IMR-90 (cell line): ENCODE measurements around the gene ADGRD1. TPM values are rescaled to one million over a fixed set of nuclear protein-coding genes. Genes with fewer than 3 reads are reported as not detected.

Source experiments
- ATAC-seq: fragments of 200-7000 bp; cut with Tn5 transposase; 2 replicates; pipeline ENCODE4 v1.9.1; 2020; ENCODE audit warnings: low read depth, mild to moderate bottlenecking, moderate library complexity
- BruUV-seq: library from RNA; stranded (reverse); fragments of 400-500 nt; replicated peaks from 2 replicates; lab custom pipeline; 2021; lab: Mats Ljungman, UMichigan
- CTCF ChIA-PET: fragments of 300-600 bp; formaldehyde crosslinking; extraction: SDS; loops from one replicate; lab custom pipeline; 2021; ENCODE audit warnings: antibody characterized with exemption; lab: Yijun Ruan, JAX
- POLR2A ChIA-PET: fragments of 300-600 bp; sonication (Branson Sonifier 250); formaldehyde crosslinking; loops from one replicate; lab custom pipeline; 2022; ENCODE audit warnings: antibody characterized with exemption; ENCODE audit not compliant: unreplicated experiment; lab: Charles Lee
- DNase-seq: peaks from one replicate; pipeline ENCODE4 v3.0.0; 2013
- H2AFZ ChIP-seq: replicated peaks from 2 replicates; pipeline ENCODE3; 2013; ENCODE audit warnings: low read length, mild to moderate bottlenecking; ENCODE audit not compliant: poor library complexity
- H2AK5ac ChIP-seq: 2 replicates; pipeline ENCODE4 v1.6.1; 2013; ENCODE audit warnings: low read depth, low read length, inconsistent platforms
- H2AK9ac ChIP-seq: replicated peaks from 2 replicates; pipeline ENCODE3; 2013; ENCODE audit warnings: mild to moderate bottlenecking, low read depth, low read length, moderate library complexity; ENCODE audit not compliant: poor library complexity
- H2BK120ac ChIP-seq: 2 replicates; pipeline ENCODE4 v1.6.1; 2013; ENCODE audit warnings: low read depth, low read length, inconsistent platforms
- H2BK15ac ChIP-seq: 3 replicates; pipeline ENCODE4 v1.6.1; 2013; ENCODE audit warnings: low read depth, low read length, inconsistent platforms
- H2BK20ac ChIP-seq: 2 replicates; pipeline ENCODE4 v1.6.1; 2013; ENCODE audit warnings: low read depth, mild to moderate bottlenecking, inconsistent platforms, low read length, moderate library complexity
- H2BK5ac ChIP-seq: 2 replicates; pipeline ENCODE4 v1.6.1; 2013; ENCODE audit warnings: mild to moderate bottlenecking, low read depth, low read length, inconsistent platforms; ENCODE audit not compliant: poor library complexity, severe bottlenecking
- H3K14ac ChIP-seq: replicated peaks from 2 replicates; pipeline ENCODE4 v1.6.1; 2013; ENCODE audit warnings: low read depth, low read length, inconsistent platforms
- H3K18ac ChIP-seq: 2 replicates; pipeline ENCODE4 v1.6.1; 2013; ENCODE audit warnings: low read depth, low read length, control low read depth
- H3K23ac ChIP-seq: 2 replicates; pipeline ENCODE4 v1.6.1; 2013; ENCODE audit warnings: low read depth, low read length, inconsistent platforms
- H3K27ac ChIP-seq: 2 replicates; pipeline ENCODE4 v1.5.1; 2013; ENCODE audit warnings: mild to moderate bottlenecking, control low read depth, low read length; ENCODE audit not compliant: insufficient read depth
- H3K27me3 ChIP-seq: 2 replicates; pipeline ENCODE4 v1.6.1; 2013; ENCODE audit warnings: low read length; ENCODE audit not compliant: control insufficient read depth, insufficient read depth
- H3K36me3 ChIP-seq: 2 replicates; pipeline ENCODE4 v1.6.1; 2013; ENCODE audit warnings: low read length, mixed read lengths; ENCODE audit not compliant: control insufficient read depth, insufficient read depth
- H3K4ac ChIP-seq: 2 replicates; pipeline ENCODE4 v1.6.1; 2013; ENCODE audit warnings: low read depth, low read length, inconsistent platforms
- H3K4me1 ChIP-seq: 2 replicates; pipeline ENCODE4 v1.6.1; 2013; ENCODE audit warnings: low read length, mixed read lengths; ENCODE audit not compliant: control insufficient read depth, insufficient read depth
- H3K4me2 ChIP-seq: 2 replicates; pipeline ENCODE4 v1.6.1; 2013; ENCODE audit warnings: low read depth, mild to moderate bottlenecking, control low read depth, low read length, moderate library complexity
- H3K4me3 ChIP-seq: 2 replicates; pipeline ENCODE4 v1.5.1; 2013; ENCODE audit warnings: low read depth, mild to moderate bottlenecking, control low read depth, low read length, moderate library complexity; ENCODE audit not compliant: insufficient read depth
- H3K56ac ChIP-seq: 2 replicates; pipeline ENCODE4 v1.6.1; 2013; ENCODE audit warnings: low read length, inconsistent platforms; ENCODE audit not compliant: insufficient read depth; ENCODE audit errors: extremely low read depth
- H3K79me1 ChIP-seq, 2 experiments: 2 replicates each; pipeline ENCODE4 v1.6.1; 2013; ENCODE audit warnings: low read length in 2 of 2, inconsistent platforms in 1 of 2, low read depth in 1 of 2
- H3K9ac ChIP-seq: 2 replicates; pipeline ENCODE4 v1.6.1; 2013; ENCODE audit warnings: low read depth, low read length, control low read depth
- H3K9me1 ChIP-seq: 2 replicates; pipeline ENCODE4 v1.6.1; 2013; ENCODE audit warnings: low read length, inconsistent platforms; ENCODE audit not compliant: insufficient read depth
- H3K9me3 ChIP-seq: 2 replicates; pipeline ENCODE4 v1.6.1; 2013; ENCODE audit warnings: low read length; ENCODE audit not compliant: control insufficient read depth, insufficient read depth
- H4K20me1 ChIP-seq: 2 replicates; pipeline ENCODE4 v1.6.1; 2013; ENCODE audit warnings: low read length, inconsistent platforms; ENCODE audit not compliant: insufficient read depth
- H4K5ac ChIP-seq: 2 replicates; pipeline ENCODE4 v1.6.1; 2013; ENCODE audit warnings: mild to moderate bottlenecking, low read depth, low read length, control low read depth
- H4K8ac ChIP-seq, 2 experiments: 2 replicates each; pipeline ENCODE4 v1.6.1; 2013; ENCODE audit warnings: low read depth in 2 of 2, low read length in 2 of 2, control low read depth in 1 of 2, inconsistent platforms in 1 of 2
- H4K91ac ChIP-seq: 2 replicates; pipeline ENCODE4 v1.6.1; 2013; ENCODE audit warnings: low read depth, low read length, inconsistent platforms; ENCODE audit not compliant: insufficient read depth
- CEBPB ChIP-seq: IDR thresholded peaks from 2 replicates; pipeline ENCODE4 v1.6.1; 2012; ENCODE audit warnings: low read depth, low read length, improper control_type of control experiment
- MAFK ChIP-seq: IDR thresholded peaks from 2 replicates; pipeline ENCODE4 v1.6.1; 2012; ENCODE audit warnings: low read depth, low read length, improper control_type of control experiment
- MAZ ChIP-seq: IDR thresholded peaks from 2 replicates; pipeline ENCODE4 v1.6.1; 2012; ENCODE audit warnings: low read depth, mild to moderate bottlenecking, low read length, improper control_type of control experiment, moderate library complexity, borderline replicate concordance
- MXI1 ChIP-seq: IDR thresholded peaks from 2 replicates; pipeline ENCODE4 v1.6.1; 2012; ENCODE audit warnings: low read depth, mild to moderate bottlenecking, low read length, moderate library complexity, borderline replicate concordance
- NFE2L2 ChIP-seq: fragments of 150-350 bp; IDR thresholded peaks from 2 replicates; pipeline ENCODE4 v1.6.1; 2016; ENCODE audit warnings: low read depth, mild to moderate bottlenecking, low read length
- POLR2A ChIP-seq: IDR thresholded peaks from 2 replicates; pipeline ENCODE4 v1.6.1; 2012; ENCODE audit warnings: mild to moderate bottlenecking, low read depth, low read length
- RAD21 ChIP-seq: IDR thresholded peaks from 2 replicates; pipeline ENCODE4 v1.6.1; 2012; ENCODE audit warnings: low read length, improper control_type of control experiment
- RCOR1 ChIP-seq: IDR thresholded peaks from 2 replicates; pipeline ENCODE4 v1.6.1; 2012; ENCODE audit warnings: mild to moderate bottlenecking, low read length, improper control_type of control experiment; ENCODE audit not compliant: insufficient replicate concordance
- RFX5 ChIP-seq: IDR thresholded peaks from 2 replicates; pipeline ENCODE4 v1.8.0; 2012; ENCODE audit warnings: low read depth, mild to moderate bottlenecking, low read length, moderate library complexity
- SMC3 ChIP-seq: fragments of 150-350 bp; IDR thresholded peaks from 2 replicates; pipeline ENCODE4 v1.6.1; 2016; ENCODE audit warnings: low read depth, mild to moderate bottlenecking, antibody characterized with exemption, low read length, moderate library complexity
- WGBS, 2 experiments: methylation state at CpG; one replicate each; pipeline versions ENCODE4 v1.1.5 to v1.1.7; 2013; ENCODE audit warnings: missing lambda C conversion rate in 2 of 2; ENCODE audit not compliant: insufficient read length in 1 of 2; ENCODE audit errors: extremely low coverage in 2 of 2; 5-methylcytosine and 5-hydroxymethylcytosine counted together
- dilution Hi-C: fragments of 300-500 bp; cut with HindIII; formaldehyde crosslinking; loops from one replicate; pipeline ENCODE4 v1.14.3; 2018; ENCODE audit warnings: low sequenced_read_pairs; ENCODE audit not compliant: unreplicated experiment
- in situ Hi-C: fragments of 300-500 bp; cut with MboI; formaldehyde crosslinking; loops from 3 replicates; pipeline ENCODE4 v1.14.3; 2019; ENCODE audit warnings: low sequenced_read_pairs, inconsistent platforms, mixed read lengths
- intact Hi-C: fragments of 100-400 bp; cut with micrococcal nuclease; formaldehyde crosslinking; loops from 2 replicates; pipeline ENCODE4 v1.10.0; 2022
- polyA plus RNA-seq, 3 experiments: library from polyadenylated mRNA; depleted of rRNA; stranded (reverse); fragments of >200 nt; gene quantifications; 2 replicates each; pipeline ENCODE4 v1.2.3, GENCODE V29; 2012; ENCODE audit warnings: low replicate concordance in 1 of 3
- total RNA-seq: library from RNA; depleted of rRNA; stranded (reverse); fragments of >200 nt; gene quantifications from 2 replicates; pipeline ENCODE4 v1.2.3, GENCODE V29; 2012
- TF ChIP-seq, protein P1 (sequence below): fragments of 150-350 bp; IDR thresholded peaks from 2 replicates; pipeline ENCODE4 v1.6.1; 2016; ENCODE audit warnings: low read depth, mild to moderate bottlenecking, low read length, moderate library complexity, borderline replicate concordance
- TF ChIP-seq, protein P2 (sequence below): conservative IDR thresholded peaks from 2 replicates; pipeline ENCODE4 v1.5.1; 2012; ENCODE audit warnings: mild to moderate bottlenecking, low read depth, low read length, improper control_type of control experiment

The ADGRD1 gene
- total and polyA plus RNA-seq, 2 of the 4 experiments (the other 2 are of a cell fraction) = not detected

DNA sequence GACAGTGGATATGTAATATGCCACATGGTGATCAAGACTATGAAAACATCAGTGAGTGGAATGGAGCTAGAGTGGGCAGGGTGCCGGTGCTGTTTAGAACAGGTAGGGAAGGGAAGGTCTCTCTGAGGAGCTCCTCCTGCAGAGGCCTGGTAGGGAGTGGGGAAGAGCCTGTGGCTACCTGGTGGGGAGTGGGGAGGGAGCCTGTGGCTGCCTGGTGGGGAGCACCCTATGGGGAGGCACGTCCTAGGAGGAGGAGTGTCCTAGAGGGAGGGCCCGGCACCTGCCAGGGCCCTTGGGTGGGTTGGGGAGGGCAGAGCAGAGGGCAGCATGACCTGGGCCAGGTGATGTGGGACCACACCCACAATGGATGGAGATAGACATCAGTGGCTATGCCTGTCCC, 122.6 kb downstream of the ADGRD1 start:
- H4K8ac ChIP-seq = no peak overlapping the region
- no peaks in the 10 kb centered on the region for H3K9me1 ChIP-seq
- no peak overlapping the region for H2BK15ac ChIP-seq
- H3K23ac ChIP-seq = no peak overlapping the region
- WGBS, 2 experiments = 63% methylated on average over 1 of the region's 3 CpGs; no CpG with 5 or more reads in 1 of the 2 experiments
- no peak overlapping the region for H2AK9ac ChIP-seq
- ChIA-PET CTCF (no interaction called here), POLR2A (no interaction called here)
- no peak overlapping the region for H3K4me2 ChIP-seq
- H2AFZ ChIP-seq = no peak overlapping the region
- H3K4me1 ChIP-seq = no peaks in the 10 kb centered on the region
- no peak overlapping the region for H2BK20ac ChIP-seq
- peaks cover 32% of the 10 kb centered on the region for H3K9me3 ChIP-seq
- no peak overlapping the region for H3K18ac ChIP-seq
- DNase-seq (no peak), ATAC-seq (no peak)
- no peak overlapping the region for H4K5ac ChIP-seq
- H4K20me1 ChIP-seq = no peaks in the 10 kb centered on the region
- no peak overlapping the region for H3K27ac ChIP-seq
- TF ChIP-seq RCOR1 = no peak
- no peak for TF ChIP-seq SMC3
- no peak for TF ChIP-seq NFE2L2
- no peak for TF ChIP-seq MAFK
- no peak for TF ChIP-seq MXI1
- TF ChIP-seq, protein P1, sequence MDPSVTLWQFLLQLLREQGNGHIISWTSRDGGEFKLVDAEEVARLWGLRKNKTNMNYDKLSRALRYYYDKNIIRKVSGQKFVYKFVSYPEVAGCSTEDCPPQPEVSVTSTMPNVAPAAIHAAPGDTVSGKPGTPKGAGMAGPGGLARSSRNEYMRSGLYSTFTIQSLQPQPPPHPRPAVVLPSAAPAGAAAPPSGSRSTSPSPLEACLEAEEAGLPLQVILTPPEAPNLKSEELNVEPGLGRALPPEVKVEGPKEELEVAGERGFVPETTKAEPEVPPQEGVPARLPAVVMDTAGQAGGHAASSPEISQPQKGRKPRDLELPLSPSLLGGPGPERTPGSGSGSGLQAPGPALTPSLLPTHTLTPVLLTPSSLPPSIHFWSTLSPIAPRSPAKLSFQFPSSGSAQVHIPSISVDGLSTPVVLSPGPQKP = no peak
- TF ChIP-seq, protein P2, sequence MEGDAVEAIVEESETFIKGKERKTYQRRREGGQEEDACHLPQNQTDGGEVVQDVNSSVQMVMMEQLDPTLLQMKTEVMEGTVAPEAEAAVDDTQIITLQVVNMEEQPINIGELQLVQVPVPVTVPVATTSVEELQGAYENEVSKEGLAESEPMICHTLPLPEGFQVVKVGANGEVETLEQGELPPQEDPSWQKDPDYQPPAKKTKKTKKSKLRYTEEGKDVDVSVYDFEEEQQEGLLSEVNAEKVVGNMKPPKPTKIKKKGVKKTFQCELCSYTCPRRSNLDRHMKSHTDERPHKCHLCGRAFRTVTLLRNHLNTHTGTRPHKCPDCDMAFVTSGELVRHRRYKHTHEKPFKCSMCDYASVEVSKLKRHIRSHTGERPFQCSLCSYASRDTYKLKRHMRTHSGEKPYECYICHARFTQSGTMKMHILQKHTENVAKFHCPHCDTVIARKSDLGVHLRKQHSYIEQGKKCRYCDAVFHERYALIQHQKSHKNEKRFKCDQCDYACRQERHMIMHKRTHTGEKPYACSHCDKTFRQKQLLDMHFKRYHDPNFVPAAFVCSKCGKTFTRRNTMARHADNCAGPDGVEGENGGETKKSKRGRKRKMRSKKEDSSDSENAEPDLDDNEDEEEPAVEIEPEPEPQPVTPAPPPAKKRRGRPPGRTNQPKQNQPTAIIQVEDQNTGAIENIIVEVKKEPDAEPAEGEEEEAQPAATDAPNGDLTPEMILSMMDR = no peak
- no peak for TF ChIP-seq RFX5
- TF ChIP-seq MAZ = no peak
- TF ChIP-seq RAD21 = no peak
- no peak for TF ChIP-seq POLR2A
- TF ChIP-seq CEBPB = no peak
- no peaks in the 10 kb centered on the region for H3K79me1 ChIP-seq
- no peaks in the 10 kb centered on the region for H3K36me3 ChIP-seq
- H3K56ac ChIP-seq = no peak overlapping the region
- no peak overlapping the region for H3K4me3 ChIP-seq
- no peak overlapping the region for H3K14ac ChIP-seq
- BruUV-seq = no TSS peak
- H3K27me3 ChIP-seq = no peaks in the 10 kb centered on the region
- H2AK5ac ChIP-seq = no peak overlapping the region
- dilution Hi-C loops = no loop called here
- no peak overlapping the region for H4K91ac ChIP-seq
- no peak overlapping the region for H2BK5ac ChIP-seq
- intact Hi-C loops = no loop called here
- no peak overlapping the region for H3K9ac ChIP-seq
- in situ Hi-C loops = no loop called here
- H2BK120ac ChIP-seq = no peak overlapping the region
- no peak overlapping the region for H3K4ac ChIP-seq
